Muscle layer of duodenum (tissue), 2 donors: ENCODE measurements around the gene NTN3.
"Not testable (repeated sequence)": the region's sequence is repeated elsewhere in the genome, so short reads cannot be mapped to it uniquely, and the experiment has no call there.

Experiments used
- H3K27ac ChIP-seq: one replicate; pipeline ENCODE4 v1.7.0; 2013; ENCODE audit warnings: mild to moderate bottlenecking, low read length
- H3K27me3 ChIP-seq: one replicate; pipeline ENCODE4 v1.7.0; 2013; ENCODE audit warnings: low read depth, mild to moderate bottlenecking, control low read depth, low read length
- H3K36me3 ChIP-seq, 2 donors: one replicate each; pipeline ENCODE4 v1.7.0; 2013; ENCODE audit warnings: low read length in 2 of 2, control low read depth in 1 of 2, mild to moderate bottlenecking in 1 of 2; ENCODE audit not compliant: insufficient read depth in 2 of 2, control insufficient read depth in 1 of 2
- H3K4me1 ChIP-seq, 2 donors: one replicate each; pipeline ENCODE4 v1.7.0; 2013; ENCODE audit warnings: low read length in 2 of 2, mild to moderate bottlenecking in 2 of 2, control low read depth in 1 of 2, moderate library complexity in 1 of 2; ENCODE audit not compliant: insufficient read depth in 2 of 2, control insufficient read depth in 1 of 2
- H3K4me3 ChIP-seq, 2 donors: one replicate each; pipeline ENCODE4 v1.7.0; 2013; ENCODE audit warnings: low read length in 2 of 2, low read depth in 1 of 2, mild to moderate bottlenecking in 1 of 2
- H3K9me3 ChIP-seq, 2 donors: one replicate each; pipeline ENCODE4 v1.7.0; 2013; ENCODE audit warnings: low read length in 2 of 2, control low read depth in 1 of 2, mild to moderate bottlenecking in 1 of 2; ENCODE audit not compliant: control insufficient read depth in 1 of 2
- donor health status: healthy.

The NTN3 gene

GRCh38 chr16:2429771-2430663, 41.1 kb upstream of the NTN3 start:
- Histone ChIP-seq H3K9me3 (no peaks in the 10 kb centered on the region), H3K36me3 (no peaks in the 10 kb centered on the region), H3K4me1 (peaks cover 4 to 10% of the 10 kb centered on the region in 2 donors), H3K4me3 (peak overlapping the region; percentile 64 to 86), H3K27ac (no peak overlapping the region), H3K27me3 (no peaks in the 10 kb centered on the region)

- Histone ChIP-seq H3K4me3 (no peak overlapping the region), H3K27ac (no peak overlapping the region), H3K27me3 (no peaks in the 10 kb centered on the region), H3K36me3 (peaks cover 0 to 5% of the 10 kb centered on the region in 2 donors), H3K9me3 (no peaks in the 10 kb centered on the region), H3K4me1 (peaks cover 4 to 10% of the 10 kb centered on the region in 2 donors)
Observed at GRCh38 chr16:2432286-2432685, 38.8 kb upstream of the NTN3 start.

GRCh38 chr16:2432801-2433505, 38.1 kb upstream of the NTN3 start:
- H3K4me1 ChIP-seq = peaks cover 4 to 10% of the 10 kb centered on the region in 2 donors
- H3K27ac ChIP-seq = no peak overlapping the region
- H3K27me3 ChIP-seq = no peaks in the 10 kb centered on the region
- peaks cover 0 to 5% of the 10 kb centered on the region in 2 donors for H3K36me3 ChIP-seq
- no peaks in the 10 kb centered on the region for H3K9me3 ChIP-seq
- H3K4me3 ChIP-seq = no peak overlapping the region

GRCh38 chr16:2435236-2435635, 35.9 kb upstream of the NTN3 start:
- not testable (repeated sequence) for H3K36me3 ChIP-seq, H3K4me1 ChIP-seq, H3K27ac ChIP-seq, H3K9me3 ChIP-seq, H3K4me3 ChIP-seq, H3K27me3 ChIP-seq

GRCh38 chr16:2436110-2436509, 35.0 kb upstream of the NTN3 start:
- Histone ChIP-seq H3K36me3 (peaks cover 0 to 5% of the 10 kb centered on the region in 2 donors), H3K4me3 (no peak overlapping the region), H3K9me3 (no peaks in the 10 kb centered on the region), H3K27me3 (no peaks in the 10 kb centered on the region), H3K4me1 (no peaks in the 10 kb centered on the region), H3K27ac (no peak overlapping the region)

- Histone ChIP-seq H3K4me1 (no peaks in the 10 kb centered on the region), H3K4me3 (no peak overlapping the region), H3K36me3 (peaks cover 0 to 5% of the 10 kb centered on the region in 2 donors), H3K27ac (no peak overlapping the region), H3K27me3 (no peaks in the 10 kb centered on the region), H3K9me3 (no peaks in the 10 kb centered on the region)
Observed at GRCh38 chr16:2437032-2437790, 33.9 kb upstream of the NTN3 start.

GRCh38 chr16:2438121-2438520, 33.0 kb upstream of the NTN3 start:
- Histone ChIP-seq H3K4me1 (no peaks in the 10 kb centered on the region), H3K9me3 (no peaks in the 10 kb centered on the region), H3K4me3 (no peak overlapping the region), H3K36me3 (peaks cover 0 to 5% of the 10 kb centered on the region in 2 donors), H3K27ac (no peak overlapping the region), H3K27me3 (no peaks in the 10 kb centered on the region)

GRCh38 chr16:2439598-2439997, 31.5 kb upstream of the NTN3 start:
- peaks cover 0 to 8% of the 10 kb centered on the region in 2 donors for H3K36me3 ChIP-seq

GRCh38 chr16:2441143-2441804, 29.8 kb upstream of the NTN3 start:
- H3K27ac ChIP-seq, H3K27me3 ChIP-seq, H3K9me3 ChIP-seq, H3K4me1 ChIP-seq, H3K4me3 ChIP-seq: not testable (repeated sequence)
- peaks cover 3 to 13% of the 10 kb centered on the region in 2 donors for H3K36me3 ChIP-seq

More at GRCh38 chr16:2439598-2439997, 31.5 kb upstream of the NTN3 start:
- Histone ChIP-seq H3K27ac (no peak overlapping the region), H3K4me1 (no peaks in the 10 kb centered on the region), H3K9me3 (no peaks in the 10 kb centered on the region), H3K27me3 (no peaks in the 10 kb centered on the region), H3K4me3 (no peak overlapping the region)

- Histone ChIP-seq H3K36me3 (peaks cover 3 to 14% of the 10 kb centered on the region in 2 donors), H3K4me3 (no peak overlapping the region)
Observed at GRCh38 chr16:2443555-2443954, 27.5 kb upstream of the NTN3 start.

More at GRCh38 chr16:2443555-2443954, 27.5 kb upstream of the NTN3 start:
- Histone ChIP-seq H3K27me3 (no peaks in the 10 kb centered on the region), H3K9me3 (no peaks in the 10 kb centered on the region), H3K27ac (no peak overlapping the region), H3K4me1 (no peaks in the 10 kb centered on the region)
